Medulla oblongata (tissue), 1 donor: ENCODE results near the gene CPED1.
"Not testable (repeated sequence)": the region's sequence is repeated elsewhere in the genome, so short reads cannot be mapped to it uniquely, and the experiment has no call there.

ENCODE experiments used
- DNase-seq: peaks from one replicate; pipeline ENCODE4 v3.0.0-alpha.2; 2015; ENCODE audit errors: extremely low spot score

CPED1 gene

GRCh38 chr7:121039994-121040393 is 51.5 kb downstream of the CPED1 start:
- no peak for DNase-seq

GRCh38 chr7:121041516-121042148 is 53.1 kb downstream of the CPED1 start:
- no peak for DNase-seq

GRCh38 chr7:121042195-121042594 is 53.7 kb downstream of the CPED1 start:
- DNase-seq: no peak

- no peak for DNase-seq
These were observed 54.4 kb downstream of the CPED1 start for GRCh38 chr7:121042899-121043298.

GRCh38 chr7:121043314-121044234 is 55.1 kb downstream of the CPED1 start:
- no peak for DNase-seq

- DNase-seq: no peak
These were observed 56.6 kb downstream of the CPED1 start for GRCh38 chr7:121045090-121045489.

- no peak for DNase-seq
These were observed 57.5 kb downstream of the CPED1 start for GRCh38 chr7:121046009-121046408.

- DNase-seq: no peak
These were observed 58.5 kb downstream of the CPED1 start for GRCh38 chr7:121046893-121047468.

- DNase-seq: no peak
These were observed 59.7 kb downstream of the CPED1 start for GRCh38 chr7:121048195-121048594.

- DNase-seq: no peak
These were observed 60.7 kb downstream of the CPED1 start for GRCh38 chr7:121049028-121049791.

- no peak for DNase-seq
These were observed 61.4 kb downstream of the CPED1 start for GRCh38 chr7:121049897-121050296.

- no peak for DNase-seq
These were observed 64.7 kb downstream of the CPED1 start for GRCh38 chr7:121053219-121053618.

GRCh38 chr7:121054925-121055324 is 66.4 kb downstream of the CPED1 start:
- DNase-seq: no peak

GRCh38 chr7:121057878-121058277 is 69.4 kb downstream of the CPED1 start:
- no peak for DNase-seq

- DNase-seq: no peak
These were observed 70.5 kb downstream of the CPED1 start for GRCh38 chr7:121058975-121059374.

- not testable (repeated sequence) for DNase-seq
These were observed 71.5 kb downstream of the CPED1 start for GRCh38 chr7:121059979-121060509.

- no peak for DNase-seq
These were observed 73.4 kb downstream of the CPED1 start for GRCh38 chr7:121061677-121062582.

GRCh38 chr7:121062671-121063279 is 74.3 kb downstream of the CPED1 start:
- DNase-seq: no peak

- DNase-seq: not testable (repeated sequence)
These were observed 79.2 kb downstream of the CPED1 start for GRCh38 chr7:121067717-121068116.
